K562 (cell line): Measurements from ENCODE around the gene PSMA7. TPM values are rescaled to one million over a fixed set of nuclear protein-coding genes. Genes with fewer than 3 reads are reported as not detected.

Experiments used
- ARNT ChIP-seq, 2 experiments: fragments of 450-650 bp; IDR thresholded peaks; 2 replicates each; pipeline ENCODE4 v1.6.1; 2016; ENCODE audit warnings: mild to moderate bottlenecking in 1 of 2
- CEBPB ChIP-seq: fragments of 450-650 bp; IDR thresholded peaks from 2 replicates; pipeline ENCODE4 v1.6.1; 2016; ENCODE audit warnings: missing genetic modification characterization, missing compliant biosample characterization
- CGGBP1 ChIP-seq: fragments of 250-450 bp; sonication (Bioruptor Pico); IDR thresholded peaks from 2 replicates; pipeline ENCODE4 v1.9.0; 2021; ENCODE audit warnings: mild to moderate bottlenecking
- HIVEP1 ChIP-seq: fragments of 250-450 bp; sonication (Bioruptor Pico); IDR thresholded peaks from 2 replicates; pipeline ENCODE4 v1.4.0; 2020; ENCODE audit warnings: mild to moderate bottlenecking
- HNRNPK ChIP-seq: fragments of 200-400 bp; formaldehyde crosslinking; IDR thresholded peaks from one replicate; pipeline ENCODE4 v1.6.1; 2018; ENCODE audit warnings: mild to moderate bottlenecking, low read depth, low read length; ENCODE audit not compliant: poor library complexity, severe bottlenecking
- KAT8 ChIP-seq: fragments of 450-650 bp; IDR thresholded peaks from 2 replicates; pipeline ENCODE4 v1.6.1; 2016; ENCODE audit warnings: low read depth, mild to moderate bottlenecking
- PML ChIP-seq: IDR thresholded peaks from 2 replicates; pipeline ENCODE4 v1.6.1; 2012; ENCODE audit warnings: low read length, inconsistent platforms
- RUNX1 ChIP-seq: sonication (generic); IDR thresholded peaks from 2 replicates; pipeline ENCODE4 v1.6.1; 2016; ENCODE audit warnings: antibody characterized with exemption, low read depth
- SLC30A9 ChIP-seq: fragments of 250-450 bp; sonication (Bioruptor Pico); IDR thresholded peaks from 2 replicates; pipeline ENCODE4 v1.8.0; 2022; ENCODE audit warnings: mild to moderate bottlenecking, moderate library complexity
- SMAD1 ChIP-seq: fragments of 150-350 bp; IDR thresholded peaks from 2 replicates; pipeline ENCODE4 v1.6.1; 2014; ENCODE audit warnings: low read length, low read depth; ENCODE audit not compliant: partially characterized antibody
- STAG1 ChIP-seq: sonication (generic); formaldehyde crosslinking; IDR thresholded peaks from 2 replicates; pipeline ENCODE4 v1.5.0; 2020; ENCODE audit warnings: missing genetic modification reagents, borderline replicate concordance
- TEAD4 ChIP-seq, 2 experiments: sonication (generic) in 1 of 2; formaldehyde crosslinking in 1 of 2; IDR thresholded peaks; 2 replicates each; pipeline versions ENCODE4 v1.6.1 to v1.8.0; 2012 to 2022; ENCODE audit warnings: borderline replicate concordance in 1 of 2, inconsistent platforms in 1 of 2, low read length in 1 of 2, mild to moderate bottlenecking in 1 of 2, missing genetic modification reagents in 1 of 2
- THRB ChIP-seq: fragments of 450-650 bp; formaldehyde crosslinking; conservative IDR thresholded peaks from 2 replicates; pipeline ENCODE4 v1.4.0; 2022; ENCODE audit warnings: mild to moderate bottlenecking, missing genetic modification characterization
- USF2 ChIP-seq: sonication (generic); formaldehyde crosslinking; IDR thresholded peaks from 2 replicates; pipeline ENCODE4 v1.5.0; 2020; ENCODE audit warnings: missing genetic modification reagents
- WHSC1 ChIP-seq: IDR thresholded peaks from one replicate; pipeline ENCODE4 v1.6.1; 2012; ENCODE audit warnings: low read length, control low read depth, inconsistent platforms
- ZFPM2 ChIP-seq: fragments of 250-450 bp; sonication (Bioruptor Pico); IDR thresholded peaks from 2 replicates; pipeline ENCODE4 v1.5.1; 2022; ENCODE audit warnings: mild to moderate bottlenecking
- ZNF124 ChIP-seq: sonication (generic); formaldehyde crosslinking; IDR thresholded peaks from 2 replicates; pipeline ENCODE4 v1.8.1; 2022; ENCODE audit warnings: missing genetic modification reagents
- ZNF134 ChIP-seq: fragments of 250-450 bp; sonication (Bioruptor Pico); conservative IDR thresholded peaks from 2 replicates; pipeline ENCODE4 v1.4.0; 2020
- ZNF395 ChIP-seq: fragments of 200-800 bp; sonication (Bioruptor generic); IDR thresholded peaks from 2 replicates; pipeline ENCODE4 v1.6.1; 2017; ENCODE audit warnings: missing genetic modification characterization, missing compliant biosample characterization
- ZNF408 ChIP-seq: fragments of 250-450 bp; sonication (Bioruptor Pico); IDR thresholded peaks from 2 replicates; pipeline ENCODE4 v1.4.0; 2020; ENCODE audit warnings: low read depth, mild to moderate bottlenecking, moderate library complexity
- ZNF444 ChIP-seq: fragments of 250-450 bp; sonication (Bioruptor Pico); IDR thresholded peaks from 2 replicates; pipeline ENCODE4 v1.4.0; 2020; ENCODE audit warnings: mild to moderate bottlenecking, moderate library complexity
- ZNF655 ChIP-seq: fragments of 250-450 bp; sonication (Bioruptor Pico); IDR thresholded peaks from 2 replicates; pipeline ENCODE4 v1.5.0; 2021
- ZNF695 ChIP-seq: fragments of 450-650 bp; formaldehyde crosslinking; IDR thresholded peaks from 2 replicates; pipeline ENCODE4 v1.4.0; 2020; ENCODE audit warnings: mild to moderate bottlenecking, moderate library complexity
- ZNF778 ChIP-seq: fragments of 450-650 bp; formaldehyde crosslinking; IDR thresholded peaks from 2 replicates; pipeline ENCODE4 v1.4.0; 2020; ENCODE audit warnings: mild to moderate bottlenecking, moderate library complexity
- polyA plus RNA-seq, 8 experiments: library from polyadenylated mRNA; depleted of rRNA in 4 of 8; stranded (reverse) in 5 of 8; unstranded in 3 of 8; fragments of >200 nt; fragmentation: Nextera tagmentation in 2 of 8; fragmentation: Illumina TruSeq in 1 of 8; extraction: Ambion mirVana in 2 of 8; extraction: Trizol in 1 of 8; gene quantifications; 2 replicates each; pipeline versions ENCODE4 v1.2.1 to v1.2.3, GENCODE V29; 2011 to 2014; ENCODE audit warnings: inconsistent platforms in 1 of 8, missing spikeins in 1 of 8
- total RNA-seq, 7 experiments: library from RNA; depleted of rRNA in 6 of 7; stranded (reverse); fragments of >200 nt in 6 of 7; fragmentation: Illumina TruSeq in 2 of 7; extraction: Trizol in 2 of 7; gene quantifications; 2 replicates each; pipeline versions ENCODE4 v1.2.1 to v1.2.3, GENCODE V29; 2011 to 2021; ENCODE audit warnings: low replicate concordance in 1 of 7

The PSMA7 gene
- total and polyA plus RNA-seq, 9 of the 15 experiments (the other 6 are each of a cell fraction or from before 2014, with no cell fraction given) = 257 to 510 (median 393) TPM

GRCh38 chr20:62182469-62183425 lies 39.6 kb upstream of the PSMA7 start, which contains the start of gene MTG2 (continued):
- TF ChIP-seq TEAD4 (IDR thresholded peaks at IDR 0.05; ENCODE audit: low read length) (no peak), TEAD4 (CRISPR knock-in tag; IDR thresholded peaks at IDR 0.05; ENCODE audit: borderline replicate concordance) (no peak), SMAD1 (no peak), STAG1 (no peak), WHSC1 (no peak), HNRNPK (no peak), KAT8 (no peak), PML (peak; percentile 85), ARNT (IDR thresholded peaks at IDR 0.05) (0 out of 4 replicates have a peak, but pooled peaks of 1 of the 2 experiments have one; percentile 23), THRB (CRISPR knock-in tag) (peak; percentile 78; the same call in 1 of the 2 replicates), ZNF695 (CRISPR knock-in tag) (no peak), ZNF134 (CRISPR knock-in tag) (no peak), RUNX1 (no peak), ZNF395 (no peak), HIVEP1 (CRISPR knock-in tag) (no peak), ZNF408 (CRISPR knock-in tag) (no peak), ZNF124 (CRISPR knock-in tag) (no peak), ZNF444 (CRISPR knock-in tag) (no peak), CGGBP1 (peak; percentile 86), ZNF655 (CRISPR knock-in tag) (no peak), USF2 (CRISPR knock-in tag) (no peak), CEBPB (tag) (no peak), ZNF778 (CRISPR knock-in tag) (no peak), SLC30A9 (CRISPR knock-in tag) (no peak), ZFPM2 (CRISPR knock-in tag) (no peak)
